Left forelimb (tissue), 1 donor: ENCODE data around the gene CD300E.

ENCODE experiments used
- DNase-seq: peaks from one replicate; pipeline ENCODE4 v3.0.0-alpha.2; 2018; ENCODE audit warnings: low spot score

Gene CD300E

GRCh38 chr17:74566132-74566753 lies 57.3 kb downstream of the CD300E start:
- no peak for DNase-seq

- DNase-seq, result no peak
Measured at GRCh38 chr17:74565126-74565525, 58.4 kb downstream of the CD300E start.

- DNase-seq, result no peak
Measured at GRCh38 chr17:74563358-74563757, 60.2 kb downstream of the CD300E start.

DNA sequence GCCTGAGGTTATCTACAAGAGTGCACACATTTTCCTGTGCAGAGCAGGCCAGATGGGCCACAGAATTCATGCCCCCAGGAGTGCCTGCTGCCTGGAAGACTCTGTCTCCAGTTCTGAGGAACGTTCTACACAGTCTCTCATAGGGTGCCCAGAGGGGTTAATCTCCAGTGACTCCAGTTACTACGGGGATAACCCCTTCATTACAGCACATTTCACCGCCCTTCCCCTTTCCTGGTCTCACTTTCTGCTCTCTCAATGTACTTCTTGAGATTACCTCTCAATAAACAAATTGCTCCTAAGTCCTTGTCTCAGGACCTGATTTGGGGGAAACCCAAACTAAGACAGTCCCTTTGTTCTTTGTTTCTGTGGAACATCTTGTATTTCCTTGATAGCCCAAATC lies 62.0 kb downstream of the CD300E start:
- no peak for DNase-seq
